ENCODE results near the gene LAGE3.
A peak's percentile ranks its signal among the peaks of the same experiment; 100 is the strongest.

LAGE3 gene, protein sequence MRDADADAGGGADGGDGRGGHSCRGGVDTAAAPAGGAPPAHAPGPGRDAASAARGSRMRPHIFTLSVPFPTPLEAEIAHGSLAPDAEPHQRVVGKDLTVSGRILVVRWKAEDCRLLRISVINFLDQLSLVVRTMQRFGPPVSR

DNA sequence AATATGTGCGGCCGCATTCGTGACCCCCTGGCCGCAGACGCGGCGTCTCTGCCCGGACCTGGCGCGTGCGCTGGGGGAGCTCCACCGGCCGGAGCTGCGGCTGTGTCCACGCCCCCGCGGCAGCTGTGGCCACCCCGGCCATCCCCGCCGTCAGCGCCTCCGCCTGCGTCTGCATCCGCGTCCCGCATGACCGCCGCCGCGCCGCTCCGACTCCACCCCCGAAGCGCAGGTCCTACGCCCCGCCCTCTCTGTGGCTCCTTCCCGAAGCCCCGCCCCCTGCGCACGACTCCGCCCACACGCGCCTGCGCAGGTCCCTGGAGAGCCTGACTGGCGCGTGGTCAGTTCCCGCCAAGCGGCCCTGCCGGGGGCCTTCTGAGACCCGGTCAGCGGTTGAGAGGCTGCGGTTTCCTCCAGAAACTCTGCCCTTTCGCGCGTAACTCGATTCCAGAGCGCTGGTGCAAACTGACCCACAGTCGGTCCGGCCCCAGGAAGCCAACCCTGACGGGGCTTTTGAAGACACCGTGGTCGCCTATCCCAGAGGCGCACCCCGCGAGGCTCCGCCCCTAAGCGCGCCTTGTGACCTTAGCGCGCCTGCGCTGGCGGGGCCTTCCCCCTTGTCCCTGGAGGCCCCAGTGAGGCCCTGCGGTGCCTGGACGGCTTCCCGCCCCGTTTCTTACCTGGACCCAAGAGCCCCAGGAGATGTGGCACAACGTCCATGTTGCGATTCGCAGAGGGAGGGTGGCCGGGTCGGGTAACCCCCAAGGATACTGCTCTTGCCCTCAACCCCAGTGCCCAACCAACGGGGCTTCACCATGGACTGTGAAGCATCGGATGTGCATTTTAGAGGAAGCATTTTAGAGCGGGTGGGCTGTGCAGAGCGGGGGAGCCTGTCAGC is at the start of gene LAGE3:
Gene LAGE3, minus strand, starts transcription at position 554 of the 895 bp plus-strand sequence. Its CDS starts 366 bp downstream, at position 188.
- peak; percentile 82 to 87 for DNase-seq (ENCODE audit: low read depth in 2 of 2)

DNA sequence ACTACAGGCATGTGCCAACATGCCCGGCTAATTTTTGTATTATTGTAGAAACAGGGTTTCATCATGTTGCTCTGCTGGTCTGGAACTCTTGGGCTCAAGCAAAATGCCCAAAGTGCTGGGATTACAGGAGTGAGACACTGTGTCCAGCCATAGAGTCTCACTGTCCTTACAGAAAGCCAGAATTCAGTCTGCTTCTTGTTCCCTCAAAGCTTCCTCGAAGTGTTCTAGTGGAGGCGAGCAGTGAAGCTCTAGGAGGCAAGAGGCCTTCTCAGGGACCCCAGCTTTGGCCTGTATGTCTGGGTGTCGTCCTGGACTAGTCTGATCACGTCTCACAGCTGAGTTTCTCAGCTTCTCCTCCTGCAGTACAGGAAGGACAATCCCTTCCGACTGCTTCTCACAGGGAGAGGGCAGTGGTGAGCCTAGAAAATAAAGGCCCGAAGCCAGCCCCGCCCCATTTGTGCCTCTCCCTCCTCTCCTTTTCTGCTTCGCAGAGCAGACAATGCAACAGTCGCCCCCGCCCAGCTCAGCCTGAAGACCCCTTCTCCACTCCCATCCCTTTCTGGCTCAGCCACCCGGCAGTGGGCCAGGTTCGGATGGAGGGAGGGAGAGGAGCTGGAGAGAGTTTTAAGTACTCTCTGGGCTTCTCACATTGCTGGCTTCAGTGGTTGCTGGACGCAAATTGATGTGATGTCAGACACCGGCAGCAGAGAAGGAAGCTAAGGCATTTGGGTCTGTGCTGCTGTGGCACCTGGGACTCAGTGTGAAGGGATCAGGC is 48.0 kb upstream of the LAGE3 start:
- DNase-seq (ENCODE audit: low read depth in 2 of 2): peak; percentile 24 to 31

DNA sequence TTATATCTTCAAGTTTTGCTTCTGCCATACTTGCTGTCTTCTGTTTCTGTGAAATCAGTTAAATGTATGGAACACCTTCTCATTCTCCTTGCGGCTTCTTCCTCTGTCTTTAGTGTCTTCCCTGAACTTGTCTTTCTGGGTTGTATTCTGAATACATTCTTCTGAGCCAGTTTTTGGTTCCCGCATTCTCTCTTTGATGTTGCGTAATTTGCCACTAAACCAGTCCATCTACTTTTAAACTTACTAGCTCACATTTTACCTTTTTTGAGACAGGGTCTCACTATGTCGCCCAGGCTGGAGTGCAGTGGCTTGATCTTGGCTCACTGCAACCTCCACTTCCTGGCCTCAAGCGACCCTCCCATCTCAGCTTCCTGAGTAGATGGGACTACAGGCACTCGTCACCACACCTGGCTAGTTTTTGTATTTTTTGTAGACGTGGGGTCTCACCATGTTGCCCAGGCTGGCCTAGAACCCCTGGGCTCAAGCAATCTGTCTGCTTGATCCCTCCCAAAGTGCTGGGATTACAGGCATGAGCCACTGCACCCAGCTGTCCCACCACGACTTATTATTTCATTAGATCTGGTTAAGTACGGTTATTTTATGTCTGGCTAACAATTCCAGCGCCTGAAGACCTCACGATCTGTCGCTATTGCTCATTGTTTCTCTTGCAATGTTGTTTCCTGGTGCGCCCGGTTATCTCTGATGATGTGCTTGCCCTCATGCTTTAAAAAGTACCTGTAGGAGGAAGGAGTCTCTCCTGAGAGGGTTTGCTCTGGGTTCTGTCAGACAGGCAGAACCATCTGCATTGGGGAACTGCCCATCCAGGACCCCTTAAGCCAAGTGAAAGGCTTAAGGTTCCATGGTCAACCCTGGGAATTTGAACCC is 46.8 kb upstream of the LAGE3 start:
- DNase-seq (ENCODE audit: low read depth in 2 of 2): no peak

DNA sequence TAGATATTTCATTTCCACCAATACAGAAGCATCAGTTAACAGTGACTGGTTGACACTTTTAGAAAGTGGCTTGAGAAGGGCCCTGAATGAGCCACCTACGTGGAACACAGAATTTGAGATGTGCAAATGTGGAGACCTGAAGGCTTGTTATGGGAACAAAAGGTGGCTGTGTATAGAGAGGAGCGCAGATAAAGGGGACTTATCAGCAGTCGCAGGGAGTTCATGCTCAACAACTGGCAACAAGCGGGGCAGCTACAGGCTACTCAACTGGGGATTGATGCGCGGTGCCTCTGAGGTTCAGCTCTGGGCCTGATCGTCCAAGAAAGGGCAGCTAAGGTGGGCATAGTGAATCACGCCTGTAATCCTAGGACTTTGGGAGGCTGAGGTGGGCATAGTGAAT is 40.3 kb upstream of the LAGE3 start:
- DNase-seq (ENCODE audit: low read depth in 2 of 2): no peak

DNA sequence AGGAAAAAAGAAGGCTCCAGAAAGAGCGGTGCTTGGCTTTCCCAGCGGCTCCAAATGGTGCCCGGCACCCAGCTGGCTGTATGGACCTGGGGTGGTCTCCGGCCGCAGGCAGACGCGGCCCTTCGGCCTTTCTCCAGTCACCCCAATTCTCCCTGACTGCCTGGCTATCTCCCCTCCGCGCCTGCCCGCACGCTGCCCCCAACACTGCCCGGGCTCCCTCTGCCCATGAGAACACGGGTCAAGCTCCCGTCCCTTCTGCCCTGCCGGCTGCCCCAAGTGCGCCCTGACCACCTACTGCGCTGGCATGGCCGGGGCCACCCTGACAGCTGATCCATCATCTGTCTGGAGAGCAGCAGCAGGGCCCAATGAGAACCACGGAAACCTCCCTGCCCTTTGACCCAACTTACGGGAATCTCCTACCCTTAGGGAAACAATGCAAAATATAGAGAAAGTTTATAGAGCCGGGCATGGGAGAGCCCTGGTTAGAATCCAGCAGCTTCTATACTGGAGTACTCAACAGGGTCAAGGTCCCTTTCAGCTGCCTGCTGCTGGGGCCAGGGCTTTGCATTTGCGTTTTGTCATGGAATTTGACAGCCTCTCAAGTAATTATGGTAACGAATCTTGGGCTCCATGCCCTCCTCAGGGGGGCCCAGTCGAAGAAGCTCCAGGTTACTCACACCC is 38.2 kb upstream of the LAGE3 start:
- DNase-seq (ENCODE audit: low read depth in 2 of 2): no peak

DNA sequence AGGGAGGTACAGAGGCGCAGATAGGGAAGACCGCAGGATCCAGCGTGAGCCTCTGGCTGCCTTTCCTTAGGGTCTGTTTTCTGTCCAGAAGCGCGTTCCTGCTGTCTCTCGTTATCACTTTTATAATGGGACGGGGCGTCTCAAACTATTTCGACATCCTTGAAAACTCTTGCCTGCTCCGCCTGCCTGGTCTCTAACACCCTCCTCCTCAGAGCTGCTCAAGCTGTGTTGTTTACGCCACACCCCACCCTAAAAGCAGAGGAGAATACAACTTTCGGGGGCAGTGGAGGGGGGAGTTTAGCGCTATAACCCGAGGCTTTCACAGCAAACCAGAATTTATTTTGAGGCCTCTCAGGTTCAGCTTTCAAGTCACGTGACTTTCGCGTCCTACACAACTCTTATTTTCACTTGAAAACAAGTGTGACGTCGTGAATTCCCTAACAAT is 37.6 kb upstream of the LAGE3 start:
- DNase-seq (ENCODE audit: low read depth in 2 of 2): no peak

DNA sequence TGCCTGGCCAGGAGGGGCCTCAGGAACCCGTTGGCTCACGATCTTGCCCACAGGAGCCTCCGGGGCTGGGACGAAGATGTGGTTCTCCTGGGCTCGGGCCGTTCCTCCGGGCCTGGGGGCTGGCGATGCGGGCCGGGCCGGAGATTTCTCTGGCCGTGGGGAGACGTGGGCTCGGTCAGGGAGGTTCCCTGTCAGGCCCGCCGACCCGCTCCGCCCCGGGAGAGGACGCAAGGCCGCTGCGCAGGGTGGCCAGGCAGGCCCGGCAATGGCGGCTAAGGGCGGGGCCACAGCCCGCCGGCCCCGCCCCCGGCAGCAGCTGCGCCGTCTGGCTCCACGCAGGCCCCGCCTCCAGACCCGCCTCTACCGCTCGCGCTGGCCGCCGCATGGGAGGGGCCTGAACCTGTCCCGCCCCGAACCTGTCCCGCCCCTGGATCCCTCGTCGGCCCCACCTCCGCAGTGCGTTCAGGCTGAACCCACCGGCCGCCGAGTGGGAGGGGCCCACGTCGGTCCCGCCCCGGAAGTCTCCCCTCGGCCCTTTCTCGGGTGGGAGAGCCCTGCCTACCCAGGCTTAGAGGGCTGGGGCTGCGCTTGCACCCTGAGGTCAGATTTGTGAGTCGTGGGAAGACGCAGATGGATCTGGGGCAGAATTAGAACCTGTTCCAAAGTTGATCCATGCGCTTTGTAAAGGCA is 37.0 kb upstream of the LAGE3 start, which contains the start of gene FAM3A:
Gene FAM3A, minus strand, starts transcription at position 267 of the 690 bp plus-strand sequence. CDS start 460 bp downstream, outside the sequence.
- peak; percentile 83 to 90 for DNase-seq (ENCODE audit: low read depth in 2 of 2)

DNA sequence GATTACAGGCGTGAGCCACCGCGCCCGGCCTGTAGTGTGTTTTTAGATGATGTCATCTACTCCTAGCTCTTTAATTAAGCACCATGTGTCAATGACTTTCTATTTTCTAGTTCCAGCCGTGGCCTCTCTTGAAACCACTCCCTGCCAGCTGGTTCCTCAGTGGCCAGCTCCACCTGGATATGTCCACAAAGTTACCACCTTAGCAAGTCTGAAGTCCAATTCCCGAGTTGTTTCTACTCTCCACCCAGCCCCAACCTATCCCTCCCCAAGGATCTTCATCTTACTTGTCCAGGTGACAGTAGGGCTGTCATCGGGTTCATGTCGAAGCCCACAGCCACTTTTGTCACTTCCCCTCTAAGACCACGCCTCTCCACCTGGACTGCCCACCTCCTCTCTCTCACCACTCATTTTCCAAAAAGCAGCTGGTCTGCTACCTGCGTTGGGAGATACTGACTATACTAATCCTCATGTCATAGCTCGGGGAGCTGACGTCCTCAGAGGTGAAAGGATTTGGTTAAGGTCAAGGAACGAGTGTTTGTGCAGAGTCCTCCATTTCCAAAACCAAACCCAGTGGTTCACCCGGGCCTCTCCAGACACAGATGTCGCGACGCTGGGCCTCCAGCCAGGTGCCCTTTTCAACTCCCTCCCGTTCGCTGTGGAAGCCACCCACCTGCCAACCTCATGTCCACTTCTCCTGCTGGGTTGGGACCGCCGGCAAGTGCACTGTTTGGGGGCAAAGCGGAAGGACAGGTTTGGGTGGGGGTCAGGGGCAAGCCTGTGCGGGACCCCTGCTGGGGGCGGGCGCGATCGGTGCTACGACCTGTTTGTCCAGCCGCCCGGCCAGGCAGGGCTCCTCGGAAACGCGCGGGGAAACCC is 36.2 kb upstream of the LAGE3 start:
- no peak for DNase-seq (ENCODE audit: low read depth in 2 of 2)

DNA sequence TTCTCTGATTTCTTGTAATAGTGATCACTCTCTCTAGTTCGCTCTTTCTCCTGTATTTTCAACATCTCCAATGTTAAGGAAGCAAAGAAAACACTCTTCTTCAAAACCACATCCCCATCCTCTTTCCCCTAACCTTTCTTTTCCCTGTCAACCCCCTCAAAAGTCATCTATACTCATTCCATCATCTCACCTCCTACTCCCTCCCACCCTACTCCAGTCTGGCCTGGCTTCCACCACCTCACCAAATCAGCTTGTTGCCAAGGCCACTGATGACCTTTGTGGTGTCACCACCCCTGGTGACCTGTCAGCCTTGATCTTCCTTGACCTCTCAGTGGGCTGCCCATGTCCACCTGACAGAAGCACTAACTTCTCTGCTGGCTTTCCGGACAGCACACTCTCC is 34.6 kb upstream of the LAGE3 start:
- no peak for DNase-seq (ENCODE audit: low read depth in 2 of 2)

DNA sequence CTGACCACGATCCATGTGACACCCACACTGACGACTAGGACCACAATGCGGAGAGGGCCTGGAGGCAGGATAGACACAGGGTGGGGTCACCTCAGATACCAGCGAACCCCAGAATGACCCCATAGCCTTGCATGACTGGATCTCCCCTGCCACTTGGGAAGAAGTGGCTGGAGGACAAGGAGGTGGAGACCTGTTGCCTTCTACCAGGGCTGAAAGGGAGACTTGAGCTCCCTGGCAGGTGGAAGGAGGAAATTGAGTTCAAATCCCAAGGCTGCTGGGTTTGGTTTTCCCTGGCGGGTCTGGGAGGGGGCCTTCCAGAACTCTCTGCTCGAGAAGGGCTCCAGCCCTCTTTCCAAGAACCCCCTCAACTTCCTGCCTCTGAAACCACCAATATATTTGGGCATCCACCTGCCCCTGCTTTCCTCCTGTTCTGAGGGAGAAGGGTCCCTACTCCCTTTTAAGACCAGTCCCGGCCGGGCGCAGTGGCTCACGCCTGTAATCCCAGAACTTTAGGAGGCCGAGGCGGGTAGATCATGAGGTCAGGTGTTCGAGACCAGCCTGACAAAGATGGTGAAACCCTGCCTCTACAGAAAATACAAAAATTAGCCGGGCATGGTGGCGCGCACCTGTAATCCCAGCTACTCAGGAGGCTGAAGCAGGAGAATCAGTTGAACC is 33.9 kb upstream of the LAGE3 start:
- no peak for DNase-seq (ENCODE audit: low read depth in 2 of 2)

DNA sequence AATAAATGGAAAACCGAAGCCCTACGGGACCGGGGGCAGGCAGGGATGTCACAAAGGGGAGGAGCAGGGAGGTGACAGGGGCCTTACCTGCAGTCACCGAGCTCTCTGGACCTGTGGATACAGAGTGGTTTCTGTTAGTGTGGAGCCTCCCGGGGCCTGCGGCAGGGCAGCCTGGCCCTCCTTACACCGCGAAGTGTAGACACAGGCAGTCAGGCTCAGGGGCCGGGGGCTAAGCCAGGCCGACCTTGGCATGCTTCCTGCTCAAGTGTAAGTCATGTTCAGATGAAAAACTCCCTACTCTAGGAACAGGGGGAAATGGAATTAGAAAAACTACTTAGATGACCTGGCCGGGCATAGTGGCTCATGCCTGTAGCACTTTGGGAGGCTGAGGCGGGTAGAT is 32.7 kb upstream of the LAGE3 start:
- DNase-seq (ENCODE audit: low read depth in 2 of 2): no peak

DNA sequence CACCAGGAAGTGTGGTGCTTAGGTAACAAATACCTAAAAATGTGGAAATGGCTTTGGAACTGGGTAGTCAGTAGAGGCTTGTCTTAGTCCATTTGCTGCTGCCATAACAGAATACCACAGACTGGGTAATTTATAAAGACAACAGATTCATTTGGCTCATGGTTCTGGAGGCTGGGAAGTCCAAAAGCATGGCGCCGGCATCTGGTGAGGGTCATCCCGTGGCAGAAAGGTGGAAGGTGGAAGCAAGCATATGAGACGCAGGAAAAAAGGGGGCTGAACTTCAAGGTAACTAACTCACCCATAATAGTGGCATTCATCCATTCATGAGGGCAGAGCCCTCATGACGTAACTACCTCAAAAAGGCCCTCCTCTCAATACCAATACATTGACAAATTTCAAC is 30.4 kb upstream of the LAGE3 start:
- DNase-seq (ENCODE audit: low read depth in 2 of 2): no peak

DNA sequence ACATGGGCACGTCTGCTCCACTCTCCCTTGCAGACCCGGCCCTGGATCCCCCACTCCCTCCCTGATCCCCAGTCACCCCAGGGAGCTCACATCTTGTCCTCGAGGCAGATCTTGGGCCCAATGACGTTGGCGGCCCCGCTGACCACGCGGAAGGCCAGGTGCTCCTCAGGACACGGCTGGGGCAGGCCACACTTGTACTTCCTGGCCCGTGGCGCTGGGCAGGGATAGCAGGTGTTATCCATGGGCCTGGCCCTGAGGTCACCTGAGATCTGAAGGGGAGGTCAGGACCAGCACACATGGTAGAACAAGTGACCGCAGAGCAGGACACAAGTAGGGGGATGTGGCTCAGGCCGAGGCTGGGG is 29.3 kb upstream of the LAGE3 start:
- no peak for DNase-seq (ENCODE audit: low read depth in 2 of 2)

DNA sequence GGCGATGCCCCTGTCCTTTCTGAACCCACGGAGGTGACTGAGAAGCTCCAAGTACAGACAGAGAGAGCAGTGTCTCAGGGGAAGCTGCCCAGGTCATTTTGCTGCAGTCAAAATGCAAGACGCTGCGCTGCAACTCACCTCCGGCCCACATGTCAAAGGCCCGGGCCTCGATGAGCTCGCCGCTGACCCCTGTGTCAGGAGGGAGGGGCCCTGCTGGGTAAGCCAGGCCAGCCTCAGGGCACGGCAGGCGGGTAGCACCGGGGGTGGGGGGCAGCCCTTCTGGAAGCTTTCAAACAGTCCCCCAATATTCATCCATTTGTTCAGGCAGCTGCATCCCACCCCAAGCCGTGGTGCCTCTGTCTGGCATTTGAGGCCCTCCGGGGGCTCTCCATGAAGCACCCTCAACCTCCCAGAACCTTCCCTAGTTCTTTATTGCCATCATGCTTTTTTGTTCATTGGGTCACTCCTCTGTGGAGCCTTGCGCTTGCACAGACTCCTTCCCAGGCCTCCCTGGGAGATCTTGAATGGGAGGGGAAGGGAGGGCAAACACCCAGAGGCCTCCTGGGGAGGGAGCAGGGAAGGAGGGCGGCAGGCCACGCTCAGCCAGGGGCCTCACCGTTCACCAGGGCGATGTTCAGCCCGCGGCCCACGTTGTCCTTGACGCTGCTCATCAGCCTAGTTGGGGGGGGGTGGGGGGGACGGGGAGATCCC is 28.7 kb upstream of the LAGE3 start:
- DNase-seq (ENCODE audit: low read depth in 2 of 2): no peak

DNA sequence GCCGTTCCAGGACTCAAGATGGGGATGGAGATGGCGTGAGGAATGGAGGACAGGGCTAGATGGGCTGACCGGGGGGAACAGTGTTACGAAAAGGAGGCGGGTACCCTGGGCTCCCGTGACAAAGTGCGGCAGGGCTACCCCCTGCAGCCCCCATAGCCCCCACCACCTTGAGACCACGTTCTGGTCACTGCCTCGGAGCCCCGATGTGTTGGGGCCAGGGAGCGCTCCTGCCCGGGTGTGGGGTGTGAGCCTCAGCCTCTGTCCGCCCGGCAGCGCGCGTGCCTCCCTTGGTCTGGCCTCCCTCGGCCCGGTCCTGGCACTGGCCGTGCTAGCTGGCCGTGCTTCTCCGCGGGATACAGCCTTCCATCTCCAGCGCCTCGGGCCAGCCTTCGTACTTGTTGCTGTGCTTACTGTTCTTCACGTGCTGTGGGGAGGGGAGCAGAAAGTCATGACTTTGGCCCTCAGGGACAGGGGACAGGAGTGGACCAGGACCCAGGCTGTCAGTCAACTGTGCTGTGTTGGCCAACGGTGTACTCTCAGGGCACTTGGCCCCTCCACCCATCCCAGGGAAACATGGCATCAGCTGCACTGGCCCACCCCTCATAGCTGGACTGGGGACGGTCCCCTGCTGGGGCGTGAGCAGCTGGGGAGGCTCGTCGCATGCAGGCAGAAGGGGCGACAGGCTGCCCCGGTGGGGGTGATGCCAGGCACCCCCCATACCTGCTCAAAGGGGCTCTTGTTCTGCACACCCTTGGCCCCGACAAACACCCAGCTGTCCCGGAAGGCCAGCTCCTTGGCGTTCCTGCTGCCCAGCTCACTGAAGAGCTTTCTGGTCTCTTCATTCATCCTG is 27.6 kb upstream of the LAGE3 start:
- DNase-seq (ENCODE audit: low read depth in 2 of 2): no peak

DNA sequence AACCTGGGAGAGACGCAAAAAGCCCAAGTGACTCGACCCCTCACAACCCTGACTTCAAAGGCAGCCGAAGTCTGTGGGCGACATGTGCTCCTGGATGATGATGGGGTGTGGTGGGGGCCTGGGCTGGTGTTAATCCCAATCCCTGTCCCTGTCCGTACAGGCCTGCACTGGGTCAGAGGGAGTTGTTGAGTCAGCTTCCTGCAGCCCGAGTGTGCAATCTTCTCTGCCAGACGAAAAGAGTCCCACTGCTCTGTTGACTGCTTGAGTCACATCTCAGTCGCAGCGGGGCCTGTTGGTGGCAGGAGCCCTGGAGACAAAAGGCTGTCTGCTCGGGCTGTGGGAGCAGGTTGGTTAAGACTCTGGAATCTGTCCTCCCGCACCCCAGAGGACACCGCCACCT is 26.7 kb upstream of the LAGE3 start:
- DNase-seq (ENCODE audit: low read depth in 2 of 2): no peak

DNA sequence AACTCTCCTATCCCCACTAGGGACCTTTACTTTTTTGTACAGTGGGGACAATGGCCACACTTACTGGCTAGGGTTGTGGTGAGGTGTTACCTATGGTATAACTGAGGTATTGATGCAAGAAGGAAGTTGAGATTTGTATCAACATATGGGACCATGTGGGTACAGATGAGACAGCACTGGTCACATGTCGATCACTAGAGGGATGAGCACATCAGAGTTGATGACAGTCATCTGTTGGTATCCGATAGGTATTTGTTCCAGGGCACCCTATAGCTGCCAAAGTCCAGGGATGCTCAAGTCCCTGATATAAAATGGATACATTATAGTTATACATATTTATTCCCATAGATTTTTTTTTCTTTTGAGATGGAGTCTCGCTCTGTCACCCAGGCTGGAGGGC is 23.9 kb upstream of the LAGE3 start:
- no peak for DNase-seq (ENCODE audit: low read depth in 2 of 2)
